H1 (cell line): ENCODE results near the gene RGL1. TPM values are rescaled to one million over a fixed set of nuclear protein-coding genes. Genes with fewer than 3 reads are reported as not detected.

Source experiments
- CTCF ChIA-PET: fragments of 300-600 bp; sonication (Branson Sonifier 250); formaldehyde crosslinking; loops from one replicate; lab custom pipeline; 2021; ENCODE audit not compliant: partially characterized antibody; lab: Charles Lee
- POLR2A ChIA-PET: fragments of 300-600 bp; sonication (Branson Sonifier 250); formaldehyde crosslinking; loops from one replicate; lab custom pipeline; 2021; ENCODE audit warnings: inconsistent platforms; ENCODE audit not compliant: partially characterized antibody; lab: Charles Lee
- DNase-seq, 2 experiments: peaks; one replicate each; pipeline versions ENCODE4 v3.0.0 to v3.0.0-alpha.2; 2010 to 2022; ENCODE audit warnings: low spot score in 2 of 2, low read depth in 1 of 2, mixed read lengths in 1 of 2
- FAIRE-seq: peaks from 2 replicates; lab custom pipeline; 2011; peaks lifted over from hg19 to GRCh38; lab: Jason Lieb, UNC
- H2AFZ ChIP-seq: 2 replicates; pipeline ENCODE4 v1.8.1; 2012; ENCODE audit warnings: low read length, inconsistent platforms
- H2AK5ac ChIP-seq: 2 replicates; pipeline ENCODE4 v1.6.1; 2013; ENCODE audit warnings: low read depth, low read length
- H2BK120ac ChIP-seq: replicated peaks from 2 replicates; pipeline ENCODE3; 2013; ENCODE audit warnings: low read depth, low read length, inconsistent platforms
- H2BK12ac ChIP-seq: 2 replicates; pipeline ENCODE4 v1.6.1; 2013; ENCODE audit warnings: low read depth, low read length
- H2BK15ac ChIP-seq: 2 replicates; pipeline ENCODE4 v1.6.1; 2013; ENCODE audit warnings: low read length
- H2BK20ac ChIP-seq: 2 replicates; pipeline ENCODE4 v1.6.1; 2013; ENCODE audit warnings: low read length
- H2BK5ac ChIP-seq: 2 replicates; pipeline ENCODE4 v1.6.1; 2013; ENCODE audit warnings: low read depth, low read length
- H3K14ac ChIP-seq: 2 replicates; pipeline ENCODE4 v1.6.1; 2013; ENCODE audit warnings: inconsistent platforms; ENCODE audit not compliant: insufficient read length
- H3K18ac ChIP-seq: 2 replicates; pipeline ENCODE4 v1.6.1; 2013; ENCODE audit warnings: low read length; ENCODE audit errors: extremely low read depth
- H3K23ac ChIP-seq: 2 replicates; pipeline ENCODE4 v1.6.1; 2013; ENCODE audit warnings: inconsistent platforms; ENCODE audit not compliant: insufficient read length
- H3K23me2 ChIP-seq: 2 replicates; pipeline ENCODE4 v1.6.1; 2013; ENCODE audit warnings: low read depth, low read length
- H3K27ac ChIP-seq: 2 replicates; pipeline ENCODE4 v1.6.1; 2011; ENCODE audit warnings: low read depth, low read length, inconsistent platforms
- H3K27me3 ChIP-seq, 4 experiments: replicated peaks in 1 of 4; 1 replicate in 1 of 4; 2 replicates in 3 of 4; pipeline versions ENCODE4 v1.6.1 to v1.8.1; 2011 to 2013; ENCODE audit warnings: low read length in 3 of 4, mild to moderate bottlenecking in 3 of 4, inconsistent platforms in 2 of 4, mixed read lengths in 2 of 4, moderate library complexity in 1 of 4; ENCODE audit not compliant: control insufficient read depth in 3 of 4, insufficient read depth in 3 of 4; ENCODE audit errors: extremely low read depth in 1 of 4
- H3K36me3 ChIP-seq, 4 experiments: 2 replicates each; pipeline versions ENCODE4 v1.6.1 to v1.8.1; 2011 to 2013; ENCODE audit warnings: mild to moderate bottlenecking in 4 of 4, low read length in 3 of 4, moderate library complexity in 2 of 4, control low read depth in 1 of 4, inconsistent platforms in 1 of 4; ENCODE audit not compliant: insufficient read depth in 4 of 4, control insufficient read depth in 2 of 4
- H3K4ac ChIP-seq: replicated peaks from 2 replicates; pipeline ENCODE3; 2013; ENCODE audit warnings: low read length, low read depth, mixed read lengths, inconsistent platforms; ENCODE audit not compliant: insufficient read length
- H3K4me1 ChIP-seq, 4 experiments: replicated peaks in 1 of 4; 1 replicate in 1 of 4; 2 replicates in 3 of 4; pipeline versions ENCODE4 v1.6.1 to v1.8.1; 2011 to 2013; ENCODE audit warnings: low read length in 3 of 4, inconsistent platforms in 2 of 4, mixed read lengths in 1 of 4; ENCODE audit not compliant: insufficient read depth in 4 of 4, control insufficient read depth in 3 of 4
- H3K4me2 ChIP-seq, 2 experiments: 2 replicates each; pipeline versions ENCODE4 v1.6.1 to v1.8.1; 2011 to 2013; ENCODE audit warnings: low read depth in 2 of 2, low read length in 2 of 2, control low read depth in 1 of 2, inconsistent platforms in 1 of 2, mild to moderate bottlenecking in 1 of 2; ENCODE audit not compliant: insufficient read depth in 1 of 2
- H3K4me3 ChIP-seq, 4 experiments: fragments of 200-600, 300-600 bp in 1 of 4; sonication (generic), shearing (Covaris generic), sonication (Bioruptor Twin) in 1 of 4; 2 replicates each; pipeline versions ENCODE4 v1.5.1 to v1.8.1; 2011 to 2016; ENCODE audit warnings: low read length in 4 of 4, low read depth in 3 of 4, control low read depth in 2 of 4, inconsistent platforms in 2 of 4, mild to moderate bottlenecking in 2 of 4, mixed read lengths in 1 of 4, moderate library complexity in 1 of 4; ENCODE audit not compliant: insufficient read depth in 2 of 4; ENCODE audit errors: extremely low read depth in 1 of 4
- H3K56ac ChIP-seq: replicated peaks from 2 replicates; pipeline ENCODE3; 2013; ENCODE audit warnings: low read depth, mild to moderate bottlenecking, mixed read lengths, low read length, inconsistent platforms; ENCODE audit not compliant: insufficient read length
- H3K79me1 ChIP-seq: 2 replicates; pipeline ENCODE4 v1.6.1; 2013; ENCODE audit warnings: low read depth, low read length, control low read depth
- H3K79me2 ChIP-seq, 2 experiments: 2 replicates each; pipeline versions ENCODE4 v1.6.1 to v1.8.1; 2012 to 2013; ENCODE audit warnings: low read length in 2 of 2, mild to moderate bottlenecking in 2 of 2, inconsistent platforms in 1 of 2; ENCODE audit not compliant: insufficient read depth in 2 of 2, control insufficient read depth in 1 of 2
- H3K9ac ChIP-seq, 4 experiments: replicated peaks in 1 of 4; 1 replicate in 1 of 4; 2 replicates in 3 of 4; pipeline versions ENCODE4 v1.6.1 to v1.8.1; 2011 to 2013; ENCODE audit warnings: low read depth in 3 of 4, low read length in 3 of 4, control low read depth in 2 of 4, mild to moderate bottlenecking in 2 of 4, moderate library complexity in 2 of 4, inconsistent platforms in 1 of 4; ENCODE audit errors: extremely low read depth in 1 of 4
- H3K9me3 ChIP-seq, 2 experiments: 2 replicates each; pipeline versions ENCODE4 v1.6.1 to v1.8.1; 2012 to 2013; ENCODE audit warnings: mild to moderate bottlenecking in 2 of 2, moderate library complexity in 2 of 2, control low read depth in 1 of 2, inconsistent platforms in 1 of 2, low read depth in 1 of 2, low read length in 1 of 2, mixed read lengths in 1 of 2; ENCODE audit not compliant: insufficient read depth in 2 of 2
- H4K20me1 ChIP-seq, 2 experiments: replicated peaks in 1 of 2; 2 replicates each; pipeline versions ENCODE3 to v1.8.1; 2011 to 2013; ENCODE audit warnings: inconsistent platforms in 2 of 2, low read length in 2 of 2, mild to moderate bottlenecking in 1 of 2; ENCODE audit not compliant: insufficient read depth in 2 of 2, control insufficient read depth in 1 of 2
- H4K5ac ChIP-seq: 2 replicates; pipeline ENCODE4 v1.6.1; 2013; ENCODE audit warnings: low read length, low read depth, mixed read lengths, inconsistent platforms; ENCODE audit not compliant: insufficient read length
- H4K8ac ChIP-seq: 2 replicates; pipeline ENCODE4 v1.8.0; 2013; ENCODE audit warnings: mild to moderate bottlenecking, moderate library complexity, low read length, inconsistent platforms; ENCODE audit not compliant: insufficient read depth; ENCODE audit errors: extremely low read depth
- H4K91ac ChIP-seq: replicated peaks from 2 replicates; pipeline ENCODE3; 2013; ENCODE audit warnings: low read length, mixed read lengths, inconsistent platforms; ENCODE audit not compliant: insufficient read length
- BRCA1 ChIP-seq: IDR thresholded peaks from 2 replicates; pipeline ENCODE4 v1.6.1; 2012; ENCODE audit warnings: low read depth, low read length, improper control_type of control experiment
- CBX8 ChIP-seq: fragments of 300-800, 300-1000 bp; sonication (generic); IDR thresholded peaks from 2 replicates; pipeline ENCODE4 v1.7.1; 2016; ENCODE audit warnings: low read depth, low read length, borderline replicate concordance
- CEBPB ChIP-seq: IDR thresholded peaks from 2 replicates; pipeline ENCODE4 v1.6.1; 2012; ENCODE audit warnings: low read depth, low read length
- GABPA ChIP-seq: IDR thresholded peaks from 2 replicates; pipeline ENCODE4 v1.6.1; 2011; ENCODE audit warnings: mild to moderate bottlenecking, low read length, moderate library complexity, borderline replicate concordance; ENCODE audit not compliant: insufficient read depth
- MAFK ChIP-seq: IDR thresholded peaks from 2 replicates; pipeline ENCODE4 v1.6.1; 2012; ENCODE audit warnings: low read depth, mild to moderate bottlenecking, improper control_type of control experiment, low read length
- SP4 ChIP-seq: IDR thresholded peaks from 2 replicates; pipeline ENCODE4 v1.6.1; 2012; ENCODE audit warnings: low read length, inconsistent platforms
- TBP ChIP-seq: IDR thresholded peaks from 2 replicates; pipeline ENCODE4 v1.6.1; 2011; ENCODE audit warnings: low read depth, low read length, improper control_type of control experiment
- WGBS, 2 experiments: shearing (Covaris generic) in 1 of 2; methylation state at CpG; one replicate each; pipeline versions ENCODE4 v1.1.6 to v1.1.7; 2013 to 2015; ENCODE audit warnings: low lambda C conversion rate in 2 of 2, mixed read lengths in 2 of 2, inconsistent platforms in 1 of 2, low coverage in 1 of 2, missing lambda C conversion rate in 1 of 2; ENCODE audit not compliant: insufficient replicate concordance in 2 of 2, insufficient coverage in 1 of 2, insufficient read length in 1 of 2; ENCODE audit errors: extremely low coverage in 1 of 2, missing lambda C conversion rate in 1 of 2; 5-methylcytosine and 5-hydroxymethylcytosine counted together
- polyA plus RNA-seq, 7 experiments: library from polyadenylated mRNA; depleted of rRNA in 3 of 7; stranded (reverse) in 5 of 7; unstranded in 2 of 7; fragments of >200 nt in 5 of 7; fragments of 200-250 nt in 2 of 7; gene quantifications; 1 replicate in 5 of 7; 2 replicates in 1 of 7; 4 replicates in 1 of 7; pipeline versions ENCODE4 v1.2.1 to v1.2.3, GENCODE V29; 2011 to 2013; ENCODE audit warnings: missing spikeins in 2 of 7, mixed read lengths in 2 of 7
- total RNA-seq: library from RNA; stranded (reverse); fragmentation: NEBNext Ultra II Directional; extraction: Animal tissue kit (Norgen Biotek cat#: 25700); gene quantifications from 2 replicates; pipeline ENCODE4 v1.2.1, GENCODE V29; 2021

Gene RGL1
- total and polyA plus RNA-seq, 2 of the 8 experiments (the other 6 are each of a cell fraction or from before 2014, with no cell fraction given), result 0.98 to 2.4 TPM

DNA sequence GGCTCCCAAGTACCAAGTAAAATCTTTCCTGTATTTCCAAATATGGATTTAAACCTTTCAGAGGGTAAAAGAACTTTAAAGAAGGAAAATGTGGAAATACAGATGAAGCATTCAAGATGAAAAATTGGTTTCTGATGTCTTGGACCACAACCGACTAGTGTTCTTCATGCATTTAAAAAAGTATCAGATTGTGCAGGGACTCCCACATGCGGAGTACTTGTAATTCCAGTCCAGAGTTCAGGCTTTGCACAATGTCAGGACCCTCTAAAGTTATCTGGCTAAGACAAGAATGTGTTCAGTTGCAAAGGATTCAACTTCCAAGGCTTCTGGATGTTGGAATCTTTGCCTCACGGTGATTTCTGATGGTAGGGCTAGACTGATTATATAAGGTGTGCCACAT, 66.7 kb downstream of the RGL1 start:
- H3K4me3 ChIP-seq, result no peak overlapping the region
- no peak overlapping the region for H3K23ac ChIP-seq
- POLR2A ChIA-PET, result no interaction called here
- TF ChIP-seq CBX8 (no peak), GABPA (no peak), SP4 (no peak), MAFK (no peak), CEBPB (no peak), TBP (no peak), BRCA1 (no peak)

More for the DNA sequence above, 66.7 kb downstream of the RGL1 start:
- CTCF ChIA-PET, result no interaction called here
- 83% methylated on average over 3 of the region's 3 CpGs; no CpG with 5 or more reads in 1 of the 2 experiments for WGBS, 2 experiments
- H3K4me2 ChIP-seq, result no peak overlapping the region
- no peak overlapping the region for H2BK12ac ChIP-seq
- H3K14ac ChIP-seq, result no peak overlapping the region
- H3K9me3 ChIP-seq, result no peaks in the 10 kb centered on the region
- H3K4me1 ChIP-seq, result peaks cover 1 to 7% (median 6%) of the 10 kb centered on the region in 4 experiments; a peak in 4 of 7 replicates
- H4K20me1 ChIP-seq, result no peaks in the 10 kb centered on the region
- no peak overlapping the region for H3K56ac ChIP-seq
- no peak overlapping the region for H2BK120ac ChIP-seq
- H2AFZ ChIP-seq, result no peak overlapping the region
- H3K79me1 ChIP-seq, result no peaks in the 10 kb centered on the region
- no peaks in the 10 kb centered on the region for H3K79me2 ChIP-seq
- no peak overlapping the region for H3K4ac ChIP-seq
- no peak overlapping the region for H2AK5ac ChIP-seq
- no peak overlapping the region for H3K9ac ChIP-seq
- H2BK5ac ChIP-seq, result no peak overlapping the region
- FAIRE-seq, result no peak
- no peak overlapping the region for H4K8ac ChIP-seq
- no peaks in the 10 kb centered on the region for H3K27me3 ChIP-seq
- H3K36me3 ChIP-seq, result no peaks in the 10 kb centered on the region
- H2BK15ac ChIP-seq, result no peak overlapping the region
- H3K18ac ChIP-seq, result no peak overlapping the region
- DNase-seq, result no peak
- H4K5ac ChIP-seq, result no peak overlapping the region
- no peak overlapping the region for H3K27ac ChIP-seq
- no peak overlapping the region for H2BK20ac ChIP-seq
- H4K91ac ChIP-seq, result no peak overlapping the region
- no peaks in the 10 kb centered on the region for H3K23me2 ChIP-seq
